ENCODE data around the gene ANKRD36B. TPM values are rescaled to one million over a fixed set of nuclear protein-coding genes. Genes with fewer than 3 reads are reported as not detected.
"Not testable (repeated sequence)": the region's sequence is repeated elsewhere in the genome, so short reads cannot be mapped to it uniquely, and the experiment has no call there.

The ANKRD36B gene
- total RNA-seq, 1 donor from 2014 or later: 32.9 TPM

- H3K27me3 Mint-ChIP-seq (ENCODE audit: unreplicated experiment); DNase-seq (ENCODE audit: low spot score); H3K36me3 Mint-ChIP-seq (ENCODE audit: low read depth, unreplicated experiment); H3K9me3 Mint-ChIP-seq (ENCODE audit: unreplicated experiment); H3K27ac Mint-ChIP-seq (ENCODE audit: unreplicated experiment); H3K4me1 Mint-ChIP-seq (ENCODE audit: unreplicated experiment); H3K4me3 Mint-ChIP-seq (ENCODE audit: unreplicated experiment): not testable (repeated sequence)
Observed at GRCh38 chr2:97605524-97606339, 16.1 kb upstream of the ANKRD36B start.

DNA sequence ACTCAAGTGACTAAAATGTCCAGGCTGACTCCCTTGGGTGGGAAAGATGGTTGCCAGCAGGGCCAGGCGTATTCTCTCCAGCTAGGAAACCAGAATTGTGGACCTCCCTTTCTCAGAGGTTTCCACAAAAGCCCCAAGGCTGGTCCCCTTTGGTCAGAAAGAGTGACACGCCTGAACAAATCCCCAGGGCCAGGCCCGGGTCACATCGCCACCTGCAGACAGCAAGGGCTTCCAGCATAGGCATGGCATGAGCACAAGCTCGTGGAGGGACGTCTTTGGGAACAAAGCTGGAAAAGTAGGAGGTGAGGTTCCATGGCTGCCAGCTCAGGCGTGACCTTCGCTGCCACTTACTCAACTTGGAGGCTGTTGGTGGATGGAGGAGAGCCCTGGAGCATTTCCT is 15.4 kb upstream of the ANKRD36B start:
- not testable (repeated sequence) for H3K27ac Mint-ChIP-seq (ENCODE audit: unreplicated experiment); H3K4me1 Mint-ChIP-seq (ENCODE audit: unreplicated experiment); H3K9me3 Mint-ChIP-seq (ENCODE audit: unreplicated experiment); DNase-seq (ENCODE audit: low spot score); H3K36me3 Mint-ChIP-seq (ENCODE audit: low read depth, unreplicated experiment); H3K4me3 Mint-ChIP-seq (ENCODE audit: unreplicated experiment); H3K27me3 Mint-ChIP-seq (ENCODE audit: unreplicated experiment)

DNA sequence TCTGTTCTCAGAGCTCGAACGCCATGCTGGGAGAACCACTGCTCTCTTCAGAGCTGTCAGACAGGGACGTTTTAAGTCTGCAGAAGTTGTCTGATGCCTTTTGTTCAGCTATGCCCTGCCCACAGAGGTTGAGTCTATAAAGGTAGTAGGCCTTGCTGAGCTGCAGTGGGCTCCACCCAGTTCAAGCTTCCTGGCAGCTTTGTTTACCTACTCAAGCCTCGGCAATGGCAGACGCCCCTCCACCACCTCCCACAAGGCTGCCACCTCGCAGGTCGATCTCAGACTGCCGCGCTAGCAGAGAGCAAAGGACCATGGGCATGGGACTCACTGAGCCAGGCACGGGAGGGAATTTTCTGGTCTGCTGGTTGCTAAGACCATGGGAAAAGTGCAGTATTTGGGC is 11.9 kb upstream of the ANKRD36B start:
- not testable (repeated sequence) for H3K4me3 Mint-ChIP-seq (ENCODE audit: unreplicated experiment); H3K4me1 Mint-ChIP-seq (ENCODE audit: unreplicated experiment); H3K27me3 Mint-ChIP-seq (ENCODE audit: unreplicated experiment); H3K27ac Mint-ChIP-seq (ENCODE audit: unreplicated experiment); H3K9me3 Mint-ChIP-seq (ENCODE audit: unreplicated experiment); H3K36me3 Mint-ChIP-seq (ENCODE audit: low read depth, unreplicated experiment); DNase-seq (ENCODE audit: low spot score)

GRCh38 chr2:97596180-97596579 is 6.5 kb upstream of the ANKRD36B start:
- not testable (repeated sequence) for H3K27ac Mint-ChIP-seq (ENCODE audit: unreplicated experiment); H3K4me1 Mint-ChIP-seq (ENCODE audit: unreplicated experiment); H3K36me3 Mint-ChIP-seq (ENCODE audit: low read depth, unreplicated experiment); H3K9me3 Mint-ChIP-seq (ENCODE audit: unreplicated experiment); DNase-seq (ENCODE audit: low spot score); H3K27me3 Mint-ChIP-seq (ENCODE audit: unreplicated experiment); H3K4me3 Mint-ChIP-seq (ENCODE audit: unreplicated experiment)

- DNase-seq (ENCODE audit: low spot score); H3K4me3 Mint-ChIP-seq (ENCODE audit: unreplicated experiment); H3K27ac Mint-ChIP-seq (ENCODE audit: unreplicated experiment); H3K27me3 Mint-ChIP-seq (ENCODE audit: unreplicated experiment); H3K4me1 Mint-ChIP-seq (ENCODE audit: unreplicated experiment); H3K9me3 Mint-ChIP-seq (ENCODE audit: unreplicated experiment); H3K36me3 Mint-ChIP-seq (ENCODE audit: low read depth, unreplicated experiment): not testable (repeated sequence)
Observed at GRCh38 chr2:97593520-97593919, 3.8 kb upstream of the ANKRD36B start.

GRCh38 chr2:97590515-97591394 is 1.1 kb upstream of the ANKRD36B start:
- not testable (repeated sequence) for H3K27me3 Mint-ChIP-seq (ENCODE audit: unreplicated experiment)
- H3K4me3 Mint-ChIP-seq (ENCODE audit: unreplicated experiment): peak overlapping the region; percentile 87

GRCh38 chr2:97589257-97589597 is 450 bp downstream of the ANKRD36B start:
- not testable (repeated sequence) for DNase-seq (ENCODE audit: low spot score); H3K4me1 Mint-ChIP-seq (ENCODE audit: unreplicated experiment); H3K27me3 Mint-ChIP-seq (ENCODE audit: unreplicated experiment); H3K36me3 Mint-ChIP-seq (ENCODE audit: low read depth, unreplicated experiment); H3K9me3 Mint-ChIP-seq (ENCODE audit: unreplicated experiment)
- peak overlapping the region; percentile 48 for H3K27ac Mint-ChIP-seq (ENCODE audit: unreplicated experiment)
- H3K4me3 Mint-ChIP-seq (ENCODE audit: unreplicated experiment): peak overlapping the region; percentile 98

More at GRCh38 chr2:97590515-97591394, 1.1 kb upstream of the ANKRD36B start:
- DNase-seq (ENCODE audit: low spot score): peak; percentile 76
- not testable (repeated sequence) for H3K4me1 Mint-ChIP-seq (ENCODE audit: unreplicated experiment); H3K36me3 Mint-ChIP-seq (ENCODE audit: low read depth, unreplicated experiment); H3K27ac Mint-ChIP-seq (ENCODE audit: unreplicated experiment); H3K9me3 Mint-ChIP-seq (ENCODE audit: unreplicated experiment)
- TF ChIP-seq CTCF (IDR thresholded peaks at IDR 0.05; ENCODE audit: unreplicated experiment): peak; percentile 100

GRCh38 chr2:97565674-97566073 is 24.0 kb downstream of the ANKRD36B start:
- not testable (repeated sequence) for DNase-seq (ENCODE audit: low spot score); H3K36me3 Mint-ChIP-seq (ENCODE audit: low read depth, unreplicated experiment); H3K9me3 Mint-ChIP-seq (ENCODE audit: unreplicated experiment); H3K4me1 Mint-ChIP-seq (ENCODE audit: unreplicated experiment); H3K27ac Mint-ChIP-seq (ENCODE audit: unreplicated experiment); H3K27me3 Mint-ChIP-seq (ENCODE audit: unreplicated experiment)
- peak overlapping the region; percentile 30 for H3K4me3 Mint-ChIP-seq (ENCODE audit: unreplicated experiment)

DNA sequence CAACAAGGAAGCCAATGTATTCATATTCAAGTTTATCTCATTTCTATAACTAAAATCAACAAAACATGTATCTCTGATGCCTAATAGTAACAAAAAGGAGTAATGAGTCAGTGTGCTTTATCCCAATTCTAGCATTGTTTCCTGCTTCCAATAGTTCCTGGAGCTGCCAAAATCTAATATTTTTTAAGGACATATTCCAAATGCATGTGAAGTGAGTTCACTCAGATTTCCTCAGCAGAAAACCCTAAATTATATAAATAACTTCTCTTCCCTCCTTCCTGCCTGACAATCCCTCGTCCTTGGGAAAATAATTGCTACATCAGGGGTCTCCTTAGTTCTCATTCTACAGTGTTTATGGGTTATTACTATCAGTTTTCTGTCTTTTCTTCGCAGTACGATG is 37.3 kb downstream of the ANKRD36B start:
- H3K27ac Mint-ChIP-seq (ENCODE audit: unreplicated experiment); H3K9me3 Mint-ChIP-seq (ENCODE audit: unreplicated experiment); H3K4me1 Mint-ChIP-seq (ENCODE audit: unreplicated experiment); H3K27me3 Mint-ChIP-seq (ENCODE audit: unreplicated experiment); H3K4me3 Mint-ChIP-seq (ENCODE audit: unreplicated experiment); DNase-seq (ENCODE audit: low spot score): not testable (repeated sequence)
- H3K36me3 Mint-ChIP-seq (ENCODE audit: low read depth, unreplicated experiment): peaks cover 16% of the 10 kb centered on the region

DNA sequence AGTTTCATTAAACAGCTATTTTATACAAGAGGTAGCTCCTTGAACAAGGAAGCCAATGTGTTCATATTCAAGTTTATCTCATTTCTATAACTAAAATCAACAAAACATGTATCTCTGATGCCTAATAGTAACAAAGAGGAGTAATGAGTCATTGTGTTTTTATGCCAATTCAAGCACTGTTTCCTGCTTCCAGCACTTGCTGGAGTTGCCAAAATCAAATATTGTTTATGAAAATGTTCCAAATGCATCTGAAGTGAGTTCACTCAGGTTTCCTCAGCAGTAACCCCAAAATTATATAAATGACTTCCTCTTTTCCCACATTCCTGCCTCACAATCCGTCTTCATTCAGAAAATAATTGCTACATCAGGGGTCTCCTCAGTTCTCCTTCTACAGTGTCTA is 39.2 kb downstream of the ANKRD36B start:
- peaks cover 16% of the 10 kb centered on the region for H3K36me3 Mint-ChIP-seq (ENCODE audit: low read depth, unreplicated experiment)
- not testable (repeated sequence) for DNase-seq (ENCODE audit: low spot score); H3K4me3 Mint-ChIP-seq (ENCODE audit: unreplicated experiment); H3K27ac Mint-ChIP-seq (ENCODE audit: unreplicated experiment); H3K4me1 Mint-ChIP-seq (ENCODE audit: unreplicated experiment); H3K9me3 Mint-ChIP-seq (ENCODE audit: unreplicated experiment); H3K27me3 Mint-ChIP-seq (ENCODE audit: unreplicated experiment)

GRCh38 chr2:97549058-97549457 is 40.6 kb downstream of the ANKRD36B start:
- not testable (repeated sequence) for H3K27ac Mint-ChIP-seq (ENCODE audit: unreplicated experiment); H3K27me3 Mint-ChIP-seq (ENCODE audit: unreplicated experiment); H3K9me3 Mint-ChIP-seq (ENCODE audit: unreplicated experiment); DNase-seq (ENCODE audit: low spot score); H3K4me1 Mint-ChIP-seq (ENCODE audit: unreplicated experiment)
- H3K36me3 Mint-ChIP-seq (ENCODE audit: low read depth, unreplicated experiment): peaks cover 12% of the 10 kb centered on the region
- peak overlapping the region; percentile 0 for H3K4me3 Mint-ChIP-seq (ENCODE audit: unreplicated experiment)

All from endothelial cell (in vitro differentiated cells).